RPMI8226 (cell line): ENCODE measurements around the gene SARM1.
"Not testable (repeated sequence)": the region's sequence is repeated elsewhere in the genome, so short reads cannot be mapped to it uniquely, and the experiment has no call there.

ENCODE experiments used
- DNase-seq: peaks from one replicate; pipeline ENCODE4 v3.0.0-alpha.2; 2015

Gene SARM1

DNA sequence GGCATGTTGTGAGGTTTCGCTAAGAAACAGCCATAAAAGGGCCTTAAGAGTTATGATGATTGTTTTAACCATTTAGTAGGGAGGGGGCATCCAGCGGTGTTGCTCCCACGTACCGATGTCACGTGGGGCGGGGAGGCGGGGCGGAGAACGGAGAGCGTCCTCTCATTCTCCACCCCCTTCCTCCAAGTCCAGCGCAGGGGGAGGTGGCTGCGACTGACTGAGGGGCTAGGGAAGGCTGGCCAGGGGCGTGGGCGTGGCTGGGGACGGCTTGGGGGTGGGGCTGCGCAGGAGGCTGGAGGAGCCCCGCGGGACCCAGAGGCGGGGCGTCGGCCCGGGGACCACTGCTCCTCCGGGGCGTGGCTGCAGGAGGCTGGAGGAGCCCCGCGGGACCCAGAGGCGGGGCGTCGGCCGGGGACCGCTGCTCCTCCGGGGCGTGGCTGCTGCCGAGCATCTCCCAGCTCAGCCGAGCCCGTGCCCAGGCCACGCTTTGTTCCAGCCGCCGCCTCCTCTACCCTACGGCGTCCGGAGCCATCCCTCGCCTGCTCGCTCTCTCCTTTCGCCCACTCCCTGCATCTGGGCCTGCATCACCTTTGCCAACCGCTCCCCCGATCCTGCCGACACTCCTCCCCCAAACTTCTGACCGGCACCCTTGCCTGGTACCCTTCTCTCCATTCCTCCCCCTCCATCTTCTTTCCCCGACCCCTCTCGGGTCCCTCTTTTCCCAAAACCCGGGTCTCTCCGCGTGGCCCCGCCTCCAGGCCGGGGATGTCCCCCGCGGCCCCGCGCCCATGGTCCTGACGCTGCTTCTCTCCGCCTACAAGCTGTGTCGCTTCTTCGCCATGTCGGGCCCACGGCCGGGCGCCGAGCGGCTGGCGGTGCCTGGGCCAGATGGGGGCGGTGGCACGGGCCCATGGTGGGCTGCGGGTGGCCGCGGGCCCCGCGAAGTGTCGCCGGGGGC is at the start of gene SARM1:
Gene SARM1, plus strand, starts transcription at position 450 of the 958 bp plus-strand sequence. Its CDS starts 339 bp downstream, at position 789.
- peak; percentile 74 for DNase-seq

GRCh38 chr17:28324267-28324745 is 47.2 kb upstream of the SARM1 start:
- DNase-seq = no peak

DNA sequence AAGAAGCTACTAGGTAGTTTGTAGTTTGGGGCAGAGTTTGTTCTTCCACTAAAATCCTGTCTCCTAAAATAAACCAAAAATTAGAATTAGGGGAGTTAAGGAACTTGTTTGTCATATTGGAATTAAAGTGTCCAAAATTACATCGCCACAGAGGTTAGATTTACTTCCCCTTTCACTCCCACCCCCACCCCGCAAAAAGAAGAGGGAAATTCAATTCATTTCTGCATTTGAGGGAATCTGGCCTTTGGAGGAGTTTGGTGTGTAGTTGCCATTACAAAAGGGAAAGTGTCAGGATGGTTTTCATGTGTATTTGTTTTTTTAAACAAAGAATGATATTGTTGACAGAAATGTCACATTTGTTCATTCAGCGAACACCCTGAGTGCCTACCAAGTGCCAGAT is 46.7 kb upstream of the SARM1 start:
- no peak for DNase-seq

DNA sequence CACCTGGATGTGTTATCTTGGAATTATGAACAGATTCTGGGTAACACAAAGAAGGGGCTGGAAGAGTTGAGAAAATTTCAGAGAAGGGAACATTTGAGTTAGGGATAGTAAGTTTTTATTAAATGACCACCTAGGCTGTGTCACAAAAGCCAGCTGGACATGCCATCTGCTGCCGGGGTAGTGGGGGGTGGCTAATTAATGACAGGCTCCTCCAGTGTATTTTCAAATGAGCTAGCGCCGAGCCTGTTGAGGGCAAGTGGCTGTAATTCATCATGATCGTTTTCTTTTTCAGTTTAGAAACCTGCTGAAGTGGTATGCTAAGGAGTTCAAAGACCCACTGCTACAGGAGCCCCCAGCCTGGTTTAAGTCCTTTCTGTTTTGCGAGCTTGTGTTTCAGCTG is 46.3 kb upstream of the SARM1 start:
- DNase-seq = no peak

DNA sequence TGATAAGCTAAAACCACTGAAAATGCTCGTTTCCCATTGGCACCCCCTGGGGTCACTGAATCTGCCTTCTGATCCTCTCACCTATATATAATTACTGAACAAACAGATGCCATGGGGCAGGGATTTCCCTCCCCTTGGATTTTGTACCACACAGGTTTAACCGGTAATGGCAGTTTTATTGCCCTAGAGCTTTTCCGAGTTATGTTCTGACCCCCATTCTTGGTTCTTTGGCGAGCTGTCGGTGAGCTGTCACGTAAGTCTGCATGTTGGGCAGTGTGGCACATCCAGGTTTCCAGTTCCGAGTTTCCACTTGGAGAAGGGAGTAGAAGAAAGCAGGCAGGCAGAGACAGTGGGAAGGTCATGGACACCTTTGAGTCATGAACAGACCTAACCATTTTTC is 45.4 kb upstream of the SARM1 start:
- DNase-seq = no peak

DNA sequence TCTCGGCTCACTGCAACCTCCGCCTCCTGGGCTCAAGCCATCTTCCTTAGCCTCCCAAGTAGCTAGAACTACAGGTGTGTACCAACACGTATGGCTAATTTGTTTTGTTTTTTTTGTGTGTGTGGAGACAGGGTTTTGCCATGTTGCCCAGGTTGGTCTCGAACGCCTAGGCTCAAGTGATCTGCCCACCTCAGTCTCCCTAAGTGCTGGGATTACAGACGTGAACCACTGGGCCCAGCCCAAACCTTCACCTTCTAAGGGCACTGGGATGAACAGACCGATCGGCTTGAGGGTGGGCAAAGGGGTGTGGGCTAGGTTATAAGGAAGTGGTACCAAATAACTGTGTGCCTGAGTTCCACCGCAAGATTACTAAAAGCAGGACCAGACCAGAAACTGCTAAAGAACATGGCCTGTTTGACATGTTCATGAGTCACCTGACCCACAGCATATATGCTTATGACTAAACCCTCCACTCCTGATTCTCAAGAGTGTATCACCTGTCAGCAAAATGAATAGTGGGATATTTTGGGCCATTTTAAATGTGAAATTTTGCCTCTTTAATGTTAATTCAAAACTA is 44.4 kb upstream of the SARM1 start:
- DNase-seq = no peak

DNA sequence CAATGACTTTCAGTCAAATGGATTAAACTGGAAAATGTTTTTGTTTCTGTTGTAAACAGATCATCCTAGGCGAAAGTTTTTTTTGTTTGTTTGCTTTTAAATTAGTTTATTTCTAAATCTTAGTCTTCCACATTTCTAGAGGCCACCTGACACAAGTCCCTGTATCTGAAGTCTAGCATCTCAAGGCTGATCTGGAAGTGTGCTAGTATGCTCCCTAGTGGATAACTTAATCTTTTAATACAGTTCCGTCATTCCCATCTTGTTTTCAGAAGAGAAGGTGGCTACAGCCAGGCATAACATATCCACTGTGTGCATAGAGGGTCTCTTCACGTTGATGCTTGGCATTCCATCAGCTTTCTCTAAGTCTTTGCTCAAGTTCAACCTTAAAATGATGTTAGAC is 43.8 kb upstream of the SARM1 start:
- DNase-seq = no peak

DNA sequence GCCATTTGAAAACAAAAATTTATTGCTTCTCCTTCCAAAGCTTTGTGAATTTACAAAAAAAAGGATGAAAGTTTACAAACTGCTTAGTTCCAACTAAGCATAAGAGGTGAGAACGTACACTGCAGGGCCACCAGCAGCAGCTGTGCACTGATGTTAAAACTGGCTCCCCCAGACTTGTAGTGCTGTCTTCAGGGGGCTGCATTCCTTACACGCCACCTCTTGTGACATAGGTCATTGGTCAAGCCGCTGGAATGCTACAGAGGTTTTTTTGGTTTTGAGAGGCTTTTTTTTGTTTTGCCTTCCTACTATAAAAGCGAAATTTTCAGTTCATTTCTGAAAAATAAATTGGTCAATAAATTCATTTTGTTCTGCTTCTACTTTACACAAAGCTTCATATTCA is 43.2 kb upstream of the SARM1 start:
- DNase-seq = no peak

GRCh38 chr17:28330671-28331070 is 40.8 kb upstream of the SARM1 start:
- DNase-seq = no peak

DNA sequence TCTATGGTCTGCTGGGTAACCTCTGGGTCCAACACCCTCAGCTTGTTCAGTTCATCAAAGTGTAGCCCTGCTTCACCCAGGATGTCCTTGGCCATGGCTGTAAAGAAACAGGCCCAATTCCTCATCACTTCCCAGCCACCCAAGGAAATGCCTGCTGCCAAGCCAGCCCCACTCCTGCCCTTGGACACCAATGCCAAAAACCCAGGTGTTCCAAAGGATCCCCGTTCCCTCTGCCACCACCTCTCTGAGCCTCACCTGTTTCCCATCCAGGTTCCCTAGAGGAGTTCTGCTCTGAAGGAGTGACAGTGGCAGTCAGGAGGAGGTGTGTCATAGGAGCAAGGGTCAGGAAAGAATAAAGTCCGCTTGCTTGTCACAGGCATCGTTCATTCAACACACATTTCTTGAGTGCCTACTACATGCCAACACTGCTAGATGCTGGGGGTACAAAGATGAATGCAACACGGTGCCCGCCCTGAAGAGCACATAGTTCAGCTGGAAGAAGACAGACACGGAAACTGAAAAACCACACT is 39.5 kb upstream of the SARM1 start:
- no peak for DNase-seq

DNA sequence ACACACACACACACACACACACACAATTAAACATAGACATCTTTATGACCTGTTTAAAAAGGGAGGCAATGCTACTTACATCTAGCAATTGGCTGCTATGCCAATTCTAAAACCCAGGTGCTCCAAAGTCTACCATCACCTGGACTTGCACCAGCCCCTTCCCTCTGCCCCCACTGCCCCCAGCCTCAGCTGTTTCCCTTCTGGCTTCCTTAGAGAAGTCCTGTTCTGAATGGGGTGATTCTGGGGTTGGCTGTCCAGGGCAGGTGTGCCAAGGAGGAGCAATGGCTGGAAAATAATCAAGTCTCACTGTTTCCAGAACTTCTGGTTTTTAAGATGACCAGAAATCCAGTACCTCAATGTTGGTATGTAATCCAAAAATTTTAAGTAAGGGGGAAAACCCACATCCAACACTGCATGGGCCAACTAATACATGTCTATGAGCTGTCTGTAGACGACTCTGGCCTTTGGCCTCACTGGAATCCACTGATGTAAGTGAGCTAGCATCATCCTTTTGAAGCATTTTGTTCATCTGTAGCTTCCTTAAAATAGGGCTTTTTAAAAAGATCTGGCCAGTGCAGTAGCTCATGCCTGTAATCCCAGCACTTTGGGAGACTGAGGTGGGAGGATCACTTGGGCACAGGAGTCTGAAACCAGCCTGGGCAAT is 38.3 kb upstream of the SARM1 start:
- no peak for DNase-seq

GRCh38 chr17:28334171-28334570 is 37.3 kb upstream of the SARM1 start:
- DNase-seq = no peak

DNA sequence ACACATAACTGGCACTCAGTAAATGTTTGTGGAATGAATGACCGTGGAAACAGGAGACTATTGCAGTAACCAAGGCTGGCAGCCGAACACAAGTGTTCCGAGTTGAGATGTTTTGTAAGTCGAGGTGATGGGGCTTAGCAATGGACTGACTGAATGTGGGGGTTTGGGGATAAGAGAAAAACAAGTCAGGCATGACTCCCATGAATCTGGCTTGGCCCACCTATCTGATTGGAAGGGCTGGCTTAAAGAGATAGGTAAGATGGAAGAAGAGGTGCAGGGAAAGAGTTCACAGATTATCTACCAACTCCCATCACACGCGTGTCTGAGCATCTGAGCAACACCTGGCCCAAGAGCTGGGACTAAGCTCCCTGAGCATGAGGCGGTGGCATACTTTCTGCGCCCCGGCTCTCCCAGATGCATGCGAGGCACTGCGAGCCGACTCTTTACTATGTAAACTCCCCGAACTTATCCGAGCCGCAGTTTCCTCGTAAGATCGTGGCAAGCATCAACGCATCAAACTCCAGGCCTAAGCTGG is 36.8 kb upstream of the SARM1 start:
- peak; percentile 44 for DNase-seq

GRCh38 chr17:28335201-28335958 is 36.1 kb upstream of the SARM1 start, which contains the start of the genes IFT20 and TNFAIP1:
Gene IFT20, minus strand, starts transcription at chr17:28335472. Its CDS starts 3,487 bp downstream, at chr17:28331985.
Gene TNFAIP1, plus strand, starts transcription at chr17:28335761. Its CDS starts 3,761 bp downstream, at chr17:28339522.
- peak; percentile 98 for DNase-seq

GRCh38 chr17:28335959-28336871 is 35.3 kb upstream of the SARM1 start:
- peak; percentile 16 for DNase-seq

GRCh38 chr17:28338056-28338768 is 33.3 kb upstream of the SARM1 start:
- no peak for DNase-seq

- not testable (repeated sequence) for DNase-seq
These were observed 32.7 kb upstream of the SARM1 start for GRCh38 chr17:28338769-28339212.

DNA sequence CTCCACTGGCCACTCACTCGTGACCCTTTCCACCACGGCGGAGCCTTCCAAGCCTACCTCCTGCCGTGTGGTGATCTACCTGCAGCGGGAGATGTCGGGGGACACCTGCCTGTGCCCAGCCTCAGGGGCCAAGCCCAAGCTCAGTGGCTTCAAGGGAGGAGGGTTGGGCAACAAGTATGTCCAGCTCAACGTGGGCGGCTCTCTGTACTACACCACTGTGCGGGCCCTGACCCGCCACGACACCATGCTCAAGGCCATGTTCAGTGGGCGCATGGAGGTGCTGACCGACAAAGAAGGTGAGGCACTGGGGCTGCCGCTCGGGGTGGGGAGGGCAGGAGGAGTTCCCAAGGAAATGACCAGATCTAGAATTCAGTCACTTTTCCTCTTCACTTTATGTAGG is 32.1 kb upstream of the SARM1 start:
- no peak for DNase-seq

GRCh38 chr17:28340374-28340773 is 31.1 kb upstream of the SARM1 start:
- DNase-seq = no peak

GRCh38 chr17:28341516-28341915 is 30.0 kb upstream of the SARM1 start:
- no peak for DNase-seq
